ENCODE results near the gene EFS.
"Not testable (repeated sequence)": the region's sequence is repeated elsewhere in the genome, so short reads cannot be mapped to it uniquely, and the experiment has no call there.

EFS gene

GRCh38 chr14:23335623-23336022 is 29.3 kb downstream of the EFS start:
- H3K4me3 ChIP-seq (ENCODE audit: low read depth, low read length), result no peak overlapping the region
- no peak for DNase-seq (ENCODE audit: low read depth, low spot score)
- TF ChIP-seq CTCF (IDR thresholded peaks at IDR 0.05; ENCODE audit: low read depth, low read length), result no peak
- in situ Hi-C loops (cut with HindIII; ENCODE audit: low sequenced_read_pairs), result no loop called here

- DNase-seq (ENCODE audit: low read depth, low spot score), result peak; percentile 79
Observed at GRCh38 chr14:23327947-23328744, 36.8 kb downstream of the EFS start.

GRCh38 chr14:23326491-23327332 is 38.3 kb downstream of the EFS start:
- in situ Hi-C loops (cut with HindIII; ENCODE audit: low sequenced_read_pairs), result no loop called here
- H3K4me3 ChIP-seq (ENCODE audit: low read depth, low read length), result no peak overlapping the region
- no peak for DNase-seq (ENCODE audit: low read depth, low spot score)
- no peak for TF ChIP-seq CTCF (IDR thresholded peaks at IDR 0.05; ENCODE audit: low read depth, low read length)

More at GRCh38 chr14:23327947-23328744, 36.8 kb downstream of the EFS start:
- H3K4me3 ChIP-seq (ENCODE audit: low read depth, low read length), result no peak overlapping the region
- in situ Hi-C loops (cut with HindIII; ENCODE audit: low sequenced_read_pairs), result no loop called here
- TF ChIP-seq CTCF (IDR thresholded peaks at IDR 0.05; ENCODE audit: low read depth, low read length), result peak; percentile 85

GRCh38 chr14:23325746-23326145 is 39.2 kb downstream of the EFS start:
- DNase-seq (ENCODE audit: low read depth, low spot score); in situ Hi-C loops (cut with HindIII; ENCODE audit: low sequenced_read_pairs); H3K4me3 ChIP-seq (ENCODE audit: low read depth, low read length): not testable (repeated sequence)

- TF ChIP-seq CTCF (IDR thresholded peaks at IDR 0.05; ENCODE audit: low read depth, low read length), result no peak
- no peak for DNase-seq (ENCODE audit: low read depth, low spot score)
- no peak overlapping the region for H3K4me3 ChIP-seq (ENCODE audit: low read depth, low read length)
- in situ Hi-C loops (cut with HindIII; ENCODE audit: low sequenced_read_pairs), result no loop called here
Observed at GRCh38 chr14:23324993-23325392, 40.0 kb downstream of the EFS start.

GRCh38 chr14:23324455-23324846 is 40.5 kb downstream of the EFS start:
- DNase-seq (ENCODE audit: low read depth, low spot score), result no peak
- H3K4me3 ChIP-seq (ENCODE audit: low read depth, low read length), result no peak overlapping the region
- TF ChIP-seq CTCF (IDR thresholded peaks at IDR 0.05; ENCODE audit: low read depth, low read length), result no peak
- in situ Hi-C loops (cut with HindIII; ENCODE audit: low sequenced_read_pairs), result no loop called here
